GM12864 (cell line): Measurements from ENCODE around the gene KIAA1755.

ENCODE experiments used
- DNase-seq: peaks from one replicate; pipeline ENCODE4 v3.0.0-alpha.2; 2011; ENCODE audit warnings: low read depth
- H3K4me3 ChIP-seq: 2 replicates; pipeline ENCODE4 v1.5.1; 2011; ENCODE audit warnings: mild to moderate bottlenecking, low read depth, low read length, control low read depth
- TF ChIP-seq, protein P1 (sequence below): IDR thresholded peaks from 2 replicates; pipeline ENCODE4 v1.5.1; 2011; ENCODE audit warnings: low read depth, mild to moderate bottlenecking, moderate library complexity, low read length, control low read depth, inconsistent platforms; ENCODE audit errors: missing control alignments

The KIAA1755 gene

GRCh38 chr20:38208523-38208922 is 52.0 kb downstream of the KIAA1755 start:
- no peak for DNase-seq
- TF ChIP-seq, protein P1, sequence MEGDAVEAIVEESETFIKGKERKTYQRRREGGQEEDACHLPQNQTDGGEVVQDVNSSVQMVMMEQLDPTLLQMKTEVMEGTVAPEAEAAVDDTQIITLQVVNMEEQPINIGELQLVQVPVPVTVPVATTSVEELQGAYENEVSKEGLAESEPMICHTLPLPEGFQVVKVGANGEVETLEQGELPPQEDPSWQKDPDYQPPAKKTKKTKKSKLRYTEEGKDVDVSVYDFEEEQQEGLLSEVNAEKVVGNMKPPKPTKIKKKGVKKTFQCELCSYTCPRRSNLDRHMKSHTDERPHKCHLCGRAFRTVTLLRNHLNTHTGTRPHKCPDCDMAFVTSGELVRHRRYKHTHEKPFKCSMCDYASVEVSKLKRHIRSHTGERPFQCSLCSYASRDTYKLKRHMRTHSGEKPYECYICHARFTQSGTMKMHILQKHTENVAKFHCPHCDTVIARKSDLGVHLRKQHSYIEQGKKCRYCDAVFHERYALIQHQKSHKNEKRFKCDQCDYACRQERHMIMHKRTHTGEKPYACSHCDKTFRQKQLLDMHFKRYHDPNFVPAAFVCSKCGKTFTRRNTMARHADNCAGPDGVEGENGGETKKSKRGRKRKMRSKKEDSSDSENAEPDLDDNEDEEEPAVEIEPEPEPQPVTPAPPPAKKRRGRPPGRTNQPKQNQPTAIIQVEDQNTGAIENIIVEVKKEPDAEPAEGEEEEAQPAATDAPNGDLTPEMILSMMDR = no peak
- no peak overlapping the region for H3K4me3 ChIP-seq

- TF ChIP-seq, protein P1 = no peak
- DNase-seq = no peak
- no peak overlapping the region for H3K4me3 ChIP-seq
Observed at GRCh38 chr20:38208088-38208487, 52.4 kb downstream of the KIAA1755 start.

DNA sequence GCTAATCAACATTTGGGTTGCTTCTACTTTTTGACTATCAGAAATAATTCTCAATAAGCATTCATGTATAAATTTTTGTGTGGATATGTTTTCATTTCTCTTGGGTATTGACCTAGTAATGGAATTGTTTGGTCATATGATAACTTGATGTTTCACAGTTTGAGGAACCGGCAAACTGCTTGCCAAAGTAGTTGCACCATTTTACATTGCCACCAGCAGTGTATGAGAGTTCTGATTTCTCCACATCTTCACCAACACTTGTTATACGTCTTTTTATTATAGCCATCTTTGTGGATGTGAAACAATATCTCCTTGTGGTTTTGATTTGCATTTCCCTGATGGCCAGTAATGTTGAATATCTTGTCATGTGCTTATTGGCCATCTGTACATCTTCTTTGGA is 52.9 kb downstream of the KIAA1755 start:
- DNase-seq = no peak
- H3K4me3 ChIP-seq = no peak overlapping the region
- TF ChIP-seq, protein P1 = no peak

GRCh38 chr20:38205001-38205400 is 55.5 kb downstream of the KIAA1755 start:
- TF ChIP-seq, protein P1 = no peak
- no peak for DNase-seq
- no peak overlapping the region for H3K4me3 ChIP-seq

- TF ChIP-seq, protein P1 = no peak
- H3K4me3 ChIP-seq = no peak overlapping the region
- DNase-seq = no peak
Observed at GRCh38 chr20:38203981-38204357, 56.6 kb downstream of the KIAA1755 start.

DNA sequence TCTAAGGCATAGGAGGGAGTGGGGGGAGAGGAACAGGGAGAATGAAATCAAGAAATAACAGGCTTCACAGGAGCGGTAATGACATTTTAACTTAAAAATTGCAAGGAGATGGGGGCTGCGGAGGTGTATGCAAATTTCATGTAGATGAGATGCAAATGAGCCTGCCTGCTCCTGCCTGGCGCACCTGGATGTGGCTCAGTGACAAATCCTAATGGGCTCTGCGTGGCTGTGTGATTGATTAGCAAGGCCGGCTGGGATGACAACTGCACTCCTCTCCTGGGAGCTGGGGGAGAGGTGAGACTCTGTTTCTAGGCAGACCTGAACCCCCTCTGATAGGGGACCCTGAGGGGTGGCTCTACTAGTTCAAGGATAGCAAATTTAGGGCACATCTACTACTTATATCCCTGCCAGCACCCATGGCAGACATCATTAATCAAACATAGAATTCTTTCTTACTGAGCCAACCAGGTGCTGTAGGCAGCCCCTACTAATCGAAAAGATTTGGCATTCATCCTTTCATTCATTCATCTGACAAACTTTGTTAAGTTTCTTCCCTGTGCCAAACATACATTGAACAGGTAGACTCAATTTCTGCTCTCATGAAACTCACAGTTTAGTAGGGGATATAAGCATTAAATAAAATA is 57.1 kb downstream of the KIAA1755 start:
- no peak for DNase-seq
- H3K4me3 ChIP-seq = no peak overlapping the region
- TF ChIP-seq, protein P1 = no peak

DNA sequence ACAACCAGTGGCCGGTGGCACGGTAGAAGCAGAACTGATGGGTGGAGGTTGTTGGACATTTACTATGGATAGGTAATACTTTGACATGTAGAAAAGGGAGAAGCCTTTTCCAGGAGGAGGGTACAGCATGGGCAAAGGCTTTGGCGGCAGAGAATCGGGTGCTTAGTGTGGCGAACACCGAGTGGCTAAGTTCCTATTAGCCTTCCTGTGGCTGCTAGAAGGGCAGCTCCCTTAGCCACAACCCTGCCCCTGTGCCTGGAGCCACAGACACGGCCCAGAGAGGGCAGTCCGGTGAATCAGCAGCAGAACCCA is 57.6 kb downstream of the KIAA1755 start:
- TF ChIP-seq, protein P1 = no peak
- no peak overlapping the region for H3K4me3 ChIP-seq
- DNase-seq = no peak
